ENCODE measurements around the gene MAP2K6. TPM values are rescaled to one million over a fixed set of nuclear protein-coding genes. Genes with fewer than 3 reads are reported as not detected.

Gene MAP2K6
- total and polyA plus RNA-seq, 2 of the 8 experiments (the other 6 are each of a cell fraction or from before 2014, with no cell fraction given) = 11.0 to 44.1 TPM

DNA sequence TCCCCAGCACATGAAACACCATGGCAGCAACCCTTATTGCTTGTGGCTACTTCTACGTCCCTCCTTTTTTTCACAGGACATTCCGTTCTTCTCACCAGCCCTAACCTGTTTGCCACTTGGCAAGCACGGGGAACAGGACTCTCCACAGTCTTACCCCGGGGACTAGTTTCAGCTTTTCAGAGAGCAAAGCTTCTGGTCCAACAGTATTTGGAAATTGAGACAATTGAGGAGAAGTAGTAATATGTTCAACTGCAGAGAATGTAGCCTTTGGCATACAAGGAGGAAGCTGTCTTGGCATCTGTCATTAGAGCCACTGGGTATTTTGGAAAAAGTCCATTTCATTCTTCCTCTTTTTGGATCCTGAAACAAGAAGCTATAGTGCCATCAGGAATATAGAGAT is 65.7 kb downstream of the MAP2K6 start:
- Histone ChIP-seq H3K27ac (ENCODE audit: low read depth, low read length) (no peak overlapping the region), H2BK5ac (ENCODE audit: low read depth, low read length) (no peak overlapping the region), H3K18ac (ENCODE audit: extremely low read depth, low read length) (no peak overlapping the region), H2BK20ac (ENCODE audit: low read length) (no peak overlapping the region), H3K23me2 (ENCODE audit: low read depth, low read length) (no peaks in the 10 kb centered on the region), H2AFZ (ENCODE audit: low read length) (no peak overlapping the region), H3K79me2 (ENCODE audit: control insufficient read depth in 1 of 2, insufficient read depth in 2 of 2, low read length in 2 of 2) (no peaks in the 10 kb centered on the region; a peak in 1 of 4 replicates), H4K91ac (replicated peaks; ENCODE audit: insufficient read length, low read length) (no peak overlapping the region), H3K9ac (replicated peaks in 1 of 4; ENCODE audit: extremely low read depth in 1 of 4, low read depth in 3 of 4, low read length in 3 of 4) (no peak overlapping the region), H3K36me3 (ENCODE audit: control insufficient read depth in 2 of 4, insufficient read depth in 4 of 4, low read length in 3 of 4) (no peaks in the 10 kb centered on the region), H4K5ac (ENCODE audit: insufficient read length, low read depth, low read length) (no peak overlapping the region), H3K27me3 (replicated peaks in 1 of 4; ENCODE audit: control insufficient read depth in 3 of 4, extremely low read depth in 1 of 4, insufficient read depth in 3 of 4, low read length in 3 of 4) (no peaks in the 10 kb centered on the region), H3K23ac (ENCODE audit: insufficient read length) (no peak overlapping the region), H2BK15ac (ENCODE audit: low read length) (no peak overlapping the region), H3K4me3 (ENCODE audit: extremely low read depth in 1 of 4, insufficient read depth in 2 of 4, low read depth in 3 of 4, low read length in 4 of 4) (no peak overlapping the region), H2AK5ac (ENCODE audit: low read depth, low read length) (no peak overlapping the region), H2BK12ac (ENCODE audit: low read depth, low read length) (no peak overlapping the region), H3K14ac (ENCODE audit: insufficient read length) (no peak overlapping the region), H4K20me1 (replicated peaks in 1 of 2; ENCODE audit: control insufficient read depth in 1 of 2, insufficient read depth in 2 of 2, low read length in 2 of 2) (peaks cover 0 to 2% of the 10 kb centered on the region in 2 experiments), H3K9me3 (ENCODE audit: insufficient read depth in 2 of 2, low read depth in 1 of 2, low read length in 1 of 2) (no peaks in the 10 kb centered on the region), H3K56ac (replicated peaks; ENCODE audit: insufficient read length, low read depth, low read length) (no peak overlapping the region), H3K4me1 (replicated peaks in 1 of 4; ENCODE audit: control insufficient read depth in 3 of 4, insufficient read depth in 4 of 4, low read length in 3 of 4) (no peaks in the 10 kb centered on the region; a peak in 1 of 7 replicates), H3K4me2 (ENCODE audit: insufficient read depth in 1 of 2, low read depth in 2 of 2, low read length in 2 of 2) (no peak overlapping the region), H2BK120ac (replicated peaks; ENCODE audit: low read depth, low read length) (no peak overlapping the region), H3K79me1 (ENCODE audit: low read depth, low read length) (no peaks in the 10 kb centered on the region), H3K4ac (replicated peaks; ENCODE audit: insufficient read length, low read depth, low read length) (no peak overlapping the region), H4K8ac (ENCODE audit: extremely low read depth, insufficient read depth, low read length) (no peak overlapping the region)
- ChIA-PET CTCF (ENCODE audit: partially characterized antibody) (interaction anchor here (0.7 to 1.3 kb wide), 4 partner anchors 14 to 47 kb away, joined by 3 read pairs; no protein-coding TSS in a partner anchor), POLR2A (ENCODE audit: partially characterized antibody) (interaction anchor here (0.7 kb wide), 1 partner anchor 29 kb away, joined by 3 read pairs; no protein-coding TSS in a partner anchor)
- WGBS, 2 experiments (ENCODE audit: extremely low coverage in 1 of 2, insufficient coverage in 1 of 2, insufficient read length in 1 of 2, insufficient replicate concordance in 2 of 2, low coverage in 1 of 2, low lambda C conversion rate in 2 of 2, missing lambda C conversion rate in 1 of 2) = 87% methylated on average over 4 of the region's 4 CpGs; no CpG with 5 or more reads in 1 of the 2 experiments
- DNase-seq (ENCODE audit: low read depth in 1 of 2, low spot score in 2 of 2) = no peak
- FAIRE-seq = no peak
- no peak for TF ChIP-seq CHD1 (IDR thresholded peaks at IDR 0.05; ENCODE audit: low read depth, low read length)

Data from H1 (cell line).